H9 (cell line): ENCODE results near the gene CAVIN3. TPM values are rescaled to one million over a fixed set of nuclear protein-coding genes. Genes with fewer than 3 reads are reported as not detected.

Experiments
- DNase-seq: peaks from one replicate; pipeline ENCODE4 v3.0.0-alpha.2; 2017
- H2AFZ ChIP-seq: one replicate; pipeline ENCODE4 v1.6.1; 2013; ENCODE audit warnings: mild to moderate bottlenecking, low read length, control low read depth, moderate library complexity
- H2AK5ac ChIP-seq: 2 replicates; pipeline ENCODE4 v1.6.1; 2013; ENCODE audit warnings: low read length, control low read depth, mixed read lengths; ENCODE audit not compliant: insufficient read length
- H2BK120ac ChIP-seq: one replicate; pipeline ENCODE4 v1.6.1; 2013; ENCODE audit warnings: low read depth, mild to moderate bottlenecking, low read length, control low read depth, inconsistent platforms; ENCODE audit not compliant: poor library complexity, severe bottlenecking
- H2BK12ac ChIP-seq: 2 replicates; pipeline ENCODE4 v1.6.1; 2013; ENCODE audit warnings: low read length, control low read depth, mixed read lengths, low read depth; ENCODE audit not compliant: insufficient read length
- H2BK15ac ChIP-seq: 2 replicates; pipeline ENCODE4 v1.6.1; 2013; ENCODE audit warnings: low read depth, low read length, control low read depth
- H2BK20ac ChIP-seq: one replicate; pipeline ENCODE4 v1.6.1; 2013; ENCODE audit warnings: low read depth, mild to moderate bottlenecking, low read length, control low read depth, inconsistent platforms; ENCODE audit not compliant: poor library complexity, severe bottlenecking
- H2BK5ac ChIP-seq: 2 replicates; pipeline ENCODE4 v1.6.1; 2013; ENCODE audit warnings: low read length, control low read depth, mixed read lengths; ENCODE audit not compliant: insufficient read length
- H3K14ac ChIP-seq: 2 replicates; pipeline ENCODE4 v1.6.1; 2013; ENCODE audit warnings: low read length, control low read depth; ENCODE audit not compliant: insufficient read depth
- H3K18ac ChIP-seq: 2 replicates; pipeline ENCODE4 v1.6.1; 2013; ENCODE audit warnings: low read depth, mild to moderate bottlenecking, mixed read lengths, low read length, control low read depth; ENCODE audit not compliant: insufficient read length
- H3K23ac ChIP-seq: 2 replicates; pipeline ENCODE4 v1.6.1; 2013; ENCODE audit warnings: low read length, control low read depth, mixed read lengths, low read depth; ENCODE audit not compliant: insufficient read length
- H3K23me2 ChIP-seq: 2 replicates; pipeline ENCODE4 v1.6.1; 2013; ENCODE audit warnings: low read depth, mild to moderate bottlenecking, mixed read lengths, low read length, control low read depth; ENCODE audit not compliant: insufficient read length, poor library complexity, severe bottlenecking
- H3K27ac ChIP-seq: 2 replicates; pipeline ENCODE4 v1.5.1; 2013; ENCODE audit warnings: low read length, control low read depth, mixed read lengths, low read depth; ENCODE audit not compliant: insufficient read length
- H3K27me3 ChIP-seq: 2 replicates; pipeline ENCODE4 v1.6.1; 2013; ENCODE audit warnings: low read length, control low read depth, inconsistent platforms; ENCODE audit not compliant: insufficient read depth
- H3K4ac ChIP-seq: 2 replicates; pipeline ENCODE4 v1.6.1; 2013; ENCODE audit warnings: low read depth, mild to moderate bottlenecking, control low read depth, inconsistent platforms, low read length, moderate library complexity
- H3K4me1 ChIP-seq: 2 replicates; pipeline ENCODE4 v1.6.1; 2013; ENCODE audit warnings: low read length, control low read depth, inconsistent platforms; ENCODE audit not compliant: insufficient read depth
- H3K4me2 ChIP-seq: 2 replicates; pipeline ENCODE4 v1.6.1; 2013; ENCODE audit warnings: low read length, control low read depth, mixed read lengths; ENCODE audit not compliant: insufficient read length, insufficient read depth
- H3K56ac ChIP-seq: 2 replicates; pipeline ENCODE4 v1.6.1; 2013; ENCODE audit warnings: low read depth, mild to moderate bottlenecking, mixed read lengths, low read length, control low read depth; ENCODE audit not compliant: insufficient read length
- H3K79me1 ChIP-seq: 2 replicates; pipeline ENCODE4 v1.6.1; 2013; ENCODE audit warnings: low read depth, mild to moderate bottlenecking, moderate library complexity, low read length, control low read depth, inconsistent platforms; ENCODE audit not compliant: insufficient read depth, poor library complexity, severe bottlenecking
- H3K79me2 ChIP-seq: 2 replicates; pipeline ENCODE4 v1.6.1; 2013; ENCODE audit warnings: low read length, control low read depth, inconsistent platforms; ENCODE audit not compliant: insufficient read depth
- H3K9ac ChIP-seq: 2 replicates; pipeline ENCODE4 v1.6.1; 2013; ENCODE audit warnings: low read length, control low read depth, mixed read lengths; ENCODE audit not compliant: insufficient read length; ENCODE audit errors: extremely low read depth
- H3K9me3 ChIP-seq: one replicate; pipeline ENCODE4 v1.6.1; 2013; ENCODE audit warnings: low read depth, low read length, inconsistent platforms; ENCODE audit not compliant: control insufficient read depth
- H3T11ph ChIP-seq: one replicate; pipeline ENCODE4 v1.6.1; 2013; ENCODE audit warnings: mild to moderate bottlenecking, low read length, control low read depth, inconsistent platforms
- H4K20me1 ChIP-seq: one replicate; pipeline ENCODE4 v1.6.1; 2013; ENCODE audit not compliant: control insufficient read depth, insufficient read length, insufficient read depth
- H4K5ac ChIP-seq: 2 replicates; pipeline ENCODE4 v1.6.1; 2013; ENCODE audit warnings: low read depth, mild to moderate bottlenecking, mixed read lengths, low read length, control low read depth; ENCODE audit not compliant: insufficient read length
- H4K8ac ChIP-seq: replicated peaks from 2 replicates; pipeline ENCODE4 v1.6.1; 2013; ENCODE audit warnings: low read length, control low read depth, mixed read lengths, low read depth; ENCODE audit not compliant: insufficient read length
- H4K91ac ChIP-seq: 2 replicates; pipeline ENCODE4 v1.6.1; 2013; ENCODE audit warnings: low read depth, mild to moderate bottlenecking, moderate library complexity, mixed read lengths, low read length, control low read depth; ENCODE audit not compliant: insufficient read length
- H3K27ac Mint-ChIP-seq, 3 experiments: 2 replicates in 2 of 3; 3 replicates in 1 of 3; pipeline ENCODE4 v1.8.0; 2020 to 2021; ENCODE audit warnings: mixed read lengths in 3 of 3, mild to moderate bottlenecking in 1 of 3, moderate library complexity in 1 of 3
- H3K27me3 Mint-ChIP-seq: 2 replicates; pipeline ENCODE4 v1.8.0; 2021; ENCODE audit warnings: low read depth, mild to moderate bottlenecking, moderate library complexity, mixed read lengths
- H3K36me3 Mint-ChIP-seq, 3 experiments: 2 replicates in 2 of 3; 3 replicates in 1 of 3; pipeline ENCODE4 v1.8.0; 2020 to 2021; ENCODE audit warnings: low read depth in 3 of 3, mixed read lengths in 3 of 3; ENCODE audit not compliant: insufficient read depth in 1 of 3
- H3K4me1 Mint-ChIP-seq, 2 experiments: 2 replicates each; pipeline ENCODE4 v1.8.0; 2020; ENCODE audit warnings: mixed read lengths in 2 of 2
- H3K4me3 Mint-ChIP-seq, 2 experiments: 2 replicates in 1 of 2; 3 replicates in 1 of 2; pipeline ENCODE4 v1.8.0; 2020 to 2021; ENCODE audit warnings: mild to moderate bottlenecking in 2 of 2, mixed read lengths in 2 of 2, moderate library complexity in 1 of 2
- H3K9me3 Mint-ChIP-seq, 2 experiments: 2 replicates in 1 of 2; 3 replicates in 1 of 2; pipeline ENCODE4 v1.8.0; 2020; ENCODE audit warnings: mild to moderate bottlenecking in 2 of 2, mixed read lengths in 2 of 2, moderate library complexity in 1 of 2
- WGBS: extraction: QIAGEN DNeasy Blood & Tissue Kit; methylation state at CpG from one replicate; pipeline ENCODE4 v1.1.7; 2013; ENCODE audit warnings: missing lambda C conversion rate, low lambda C conversion rate, mixed read lengths; ENCODE audit not compliant: insufficient read length; ENCODE audit errors: extremely low coverage; 5-methylcytosine and 5-hydroxymethylcytosine counted together
- total RNA-seq: library from RNA; stranded (reverse); gene quantifications from 2 replicates; pipeline ENCODE4 v1.2.1, GENCODE V29; 2021
- TF ChIP-seq, protein P1 (sequence below): fragments of 200-600 bp; sonication (generic); conservative IDR thresholded peaks from 3 replicates; pipeline ENCODE4 v1.8.0; 2021; ENCODE audit warnings: antibody characterized with exemption, mild to moderate bottlenecking

CAVIN3 gene
- total RNA-seq, 1 experiment from 2014 or later: 60.0 TPM

DNA sequence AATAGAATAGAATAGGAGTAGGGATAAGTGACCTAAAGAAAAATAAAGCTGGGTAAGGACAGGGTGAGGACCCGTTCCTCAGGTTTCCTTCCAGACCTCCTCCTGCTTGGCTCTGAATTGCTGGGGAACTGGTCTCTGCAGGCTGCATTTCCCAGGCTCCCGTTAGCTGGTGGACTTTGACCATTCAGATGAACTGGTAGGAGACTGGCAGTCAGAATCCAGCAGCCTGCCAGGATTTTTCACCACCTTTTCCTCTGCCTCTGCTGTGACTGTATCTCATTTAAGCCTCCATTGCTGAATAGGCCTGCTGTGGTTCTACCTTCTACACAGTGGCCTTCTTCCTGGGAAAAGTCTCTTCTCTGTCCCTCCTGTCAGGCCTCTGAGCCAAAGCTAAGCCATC is 45.4 kb upstream of the CAVIN3 start:
- Mint-ChIP-seq H3K4me3 (no peak overlapping the region), H3K27me3 (no peaks in the 10 kb centered on the region; the same call in 1 of the 2 replicates), H3K27ac (no peak overlapping the region), H3K4me1 (peaks cover 4 to 5% of the 10 kb centered on the region in 2 experiments), H3K9me3 (no peaks in the 10 kb centered on the region), H3K36me3 (no peaks in the 10 kb centered on the region)
- H2BK20ac ChIP-seq: no peak overlapping the region
- H4K20me1 ChIP-seq: no peaks in the 10 kb centered on the region
- no peaks in the 10 kb centered on the region for H3K79me1 ChIP-seq
- no peak overlapping the region for H3K56ac ChIP-seq
- H4K91ac ChIP-seq: no peak overlapping the region
- no peaks in the 10 kb centered on the region for H3K9me3 ChIP-seq
- H3T11ph ChIP-seq: no peak overlapping the region
- H3K4me1 ChIP-seq: no peaks in the 10 kb centered on the region
- H3K4me2 ChIP-seq: no peak overlapping the region
- no peak overlapping the region for H2BK15ac ChIP-seq
- no peak overlapping the region for H3K23ac ChIP-seq
- no peak overlapping the region for H2AK5ac ChIP-seq
- no peak overlapping the region for H2BK12ac ChIP-seq
- no peak for DNase-seq
- no peak overlapping the region for H4K8ac ChIP-seq
- no peak overlapping the region for H2BK120ac ChIP-seq
- H3K27ac ChIP-seq: no peak overlapping the region
- TF ChIP-seq, protein P1, sequence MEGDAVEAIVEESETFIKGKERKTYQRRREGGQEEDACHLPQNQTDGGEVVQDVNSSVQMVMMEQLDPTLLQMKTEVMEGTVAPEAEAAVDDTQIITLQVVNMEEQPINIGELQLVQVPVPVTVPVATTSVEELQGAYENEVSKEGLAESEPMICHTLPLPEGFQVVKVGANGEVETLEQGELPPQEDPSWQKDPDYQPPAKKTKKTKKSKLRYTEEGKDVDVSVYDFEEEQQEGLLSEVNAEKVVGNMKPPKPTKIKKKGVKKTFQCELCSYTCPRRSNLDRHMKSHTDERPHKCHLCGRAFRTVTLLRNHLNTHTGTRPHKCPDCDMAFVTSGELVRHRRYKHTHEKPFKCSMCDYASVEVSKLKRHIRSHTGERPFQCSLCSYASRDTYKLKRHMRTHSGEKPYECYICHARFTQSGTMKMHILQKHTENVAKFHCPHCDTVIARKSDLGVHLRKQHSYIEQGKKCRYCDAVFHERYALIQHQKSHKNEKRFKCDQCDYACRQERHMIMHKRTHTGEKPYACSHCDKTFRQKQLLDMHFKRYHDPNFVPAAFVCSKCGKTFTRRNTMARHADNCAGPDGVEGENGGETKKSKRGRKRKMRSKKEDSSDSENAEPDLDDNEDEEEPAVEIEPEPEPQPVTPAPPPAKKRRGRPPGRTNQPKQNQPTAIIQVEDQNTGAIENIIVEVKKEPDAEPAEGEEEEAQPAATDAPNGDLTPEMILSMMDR: no peak
- H3K9ac ChIP-seq: no peak overlapping the region
- H3K23me2 ChIP-seq: no peaks in the 10 kb centered on the region
- H3K14ac ChIP-seq: no peak overlapping the region
- H2BK5ac ChIP-seq: no peak overlapping the region
- H3K79me2 ChIP-seq: no peaks in the 10 kb centered on the region
- H2AFZ ChIP-seq: no peak overlapping the region
- H4K5ac ChIP-seq: no peak overlapping the region
- H3K4ac ChIP-seq: no peak overlapping the region
- no CpG with 5 or more reads among the region's 2 CpGs for WGBS
- no peaks in the 10 kb centered on the region for H3K27me3 ChIP-seq
- no peak overlapping the region for H3K18ac ChIP-seq
